ENCODE results near the gene ATP13A2.

DNA sequence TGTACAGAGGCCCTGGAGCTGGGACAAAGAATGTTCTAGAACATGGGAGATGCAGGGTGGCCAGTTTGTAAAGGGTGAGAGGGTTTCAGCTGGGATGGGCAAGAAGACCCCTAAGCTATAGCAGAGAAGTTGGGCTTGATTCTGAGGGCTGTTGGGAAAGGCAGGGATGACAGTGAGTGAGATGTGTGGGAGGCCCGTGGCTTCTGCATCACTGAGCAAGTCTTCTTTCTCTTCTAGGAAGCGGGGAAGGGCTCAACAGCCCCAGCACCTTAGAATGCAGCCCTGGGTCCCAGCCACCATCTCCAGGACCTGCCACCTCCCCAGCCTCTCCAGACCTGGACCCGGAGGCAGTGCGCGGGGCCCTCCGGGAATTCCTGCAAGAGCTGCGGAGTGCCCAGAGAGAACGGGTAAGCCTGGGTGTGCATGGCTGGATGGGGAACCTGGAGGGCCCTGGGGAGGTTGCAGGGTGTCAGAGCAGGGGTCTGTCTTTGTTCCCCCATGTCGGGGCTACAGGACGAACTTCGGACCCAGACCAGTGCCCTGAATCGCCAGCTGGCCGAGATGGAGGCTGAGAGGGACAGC, 46.2 kb downstream of the ATP13A2 start:
- no peak for TF ChIP-seq CTCF (IDR thresholded peaks at IDR 0.05; ENCODE audit: borderline replicate concordance, extremely low read depth, low read length, poor library complexity, severe bottlenecking)
- TF ChIP-seq EZH2 (IDR thresholded peaks at IDR 0.05; ENCODE audit: borderline replicate concordance, low read depth, low read length, severe bottlenecking) = no peak

Measured in DND-41 (cell line).